ENCODE data around the gene SLC25A23. TPM values are rescaled to one million over a fixed set of nuclear protein-coding genes. Genes with fewer than 3 reads are reported as not detected.

Gene SLC25A23
- total RNA-seq, 2 donors from 2014 or later, result 7.8 to 7.9 TPM

DNA sequence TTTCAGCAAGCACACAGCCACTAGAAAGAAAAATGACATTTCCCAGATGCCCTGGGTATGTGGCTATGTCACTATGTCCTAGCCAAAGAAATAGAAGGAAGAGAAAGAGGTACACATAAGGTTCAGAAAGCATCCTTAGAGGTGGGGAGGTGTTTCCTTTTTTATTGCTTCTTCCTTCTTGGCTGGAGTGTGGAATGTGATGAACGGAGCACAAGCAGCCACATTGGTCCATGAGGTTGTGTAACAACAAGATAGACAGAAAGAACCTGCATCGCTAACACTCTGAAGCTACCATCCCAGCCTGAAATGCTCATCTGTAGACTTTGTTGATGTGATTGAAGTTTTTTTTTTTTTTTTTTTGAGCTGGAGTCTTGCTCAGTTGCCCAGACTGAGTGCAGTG, 6.7 kb downstream of the SLC25A23 start:
- H3K4me3 Mint-ChIP-seq, result no peak overlapping the region
- no peak for ATAC-seq (replicated peaks)
- no peaks in the 10 kb centered on the region for H3K4me1 Mint-ChIP-seq
- H3K27ac Mint-ChIP-seq, result no peak overlapping the region
- no peaks in the 10 kb centered on the region for H3K27me3 Mint-ChIP-seq
- no peaks in the 10 kb centered on the region for H3K9me3 Mint-ChIP-seq
- no peaks in the 10 kb centered on the region for H3K36me3 Mint-ChIP-seq (ENCODE audit: low read depth)

DNA sequence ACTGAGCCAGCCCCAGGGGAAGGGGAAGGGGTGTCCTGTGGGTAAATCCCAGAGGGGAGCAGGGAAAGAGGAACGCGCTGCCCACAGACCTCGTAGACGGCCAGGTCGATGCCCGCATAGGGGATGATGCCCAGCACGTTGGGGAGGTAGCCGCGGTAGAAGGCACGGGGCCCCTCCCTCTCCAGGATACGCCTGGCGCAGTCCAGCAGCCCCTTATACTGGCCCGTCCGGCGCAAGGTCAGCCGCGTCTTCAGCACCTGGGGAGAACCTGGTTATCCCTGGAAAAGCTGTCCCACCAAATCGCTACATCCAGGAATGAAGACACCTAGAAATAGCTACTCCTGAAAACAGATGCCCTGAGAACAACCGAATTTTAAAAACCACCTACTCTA, 7.4 kb downstream of the SLC25A23 start:
- no peaks in the 10 kb centered on the region for H3K9me3 Mint-ChIP-seq
- no peaks in the 10 kb centered on the region for H3K36me3 Mint-ChIP-seq (ENCODE audit: low read depth)
- H3K27me3 Mint-ChIP-seq, result no peaks in the 10 kb centered on the region
- H3K4me3 Mint-ChIP-seq, result no peak overlapping the region
- ATAC-seq (replicated peaks), result no peak
- H3K4me1 Mint-ChIP-seq, result no peaks in the 10 kb centered on the region
- H3K27ac Mint-ChIP-seq, result no peak overlapping the region

DNA sequence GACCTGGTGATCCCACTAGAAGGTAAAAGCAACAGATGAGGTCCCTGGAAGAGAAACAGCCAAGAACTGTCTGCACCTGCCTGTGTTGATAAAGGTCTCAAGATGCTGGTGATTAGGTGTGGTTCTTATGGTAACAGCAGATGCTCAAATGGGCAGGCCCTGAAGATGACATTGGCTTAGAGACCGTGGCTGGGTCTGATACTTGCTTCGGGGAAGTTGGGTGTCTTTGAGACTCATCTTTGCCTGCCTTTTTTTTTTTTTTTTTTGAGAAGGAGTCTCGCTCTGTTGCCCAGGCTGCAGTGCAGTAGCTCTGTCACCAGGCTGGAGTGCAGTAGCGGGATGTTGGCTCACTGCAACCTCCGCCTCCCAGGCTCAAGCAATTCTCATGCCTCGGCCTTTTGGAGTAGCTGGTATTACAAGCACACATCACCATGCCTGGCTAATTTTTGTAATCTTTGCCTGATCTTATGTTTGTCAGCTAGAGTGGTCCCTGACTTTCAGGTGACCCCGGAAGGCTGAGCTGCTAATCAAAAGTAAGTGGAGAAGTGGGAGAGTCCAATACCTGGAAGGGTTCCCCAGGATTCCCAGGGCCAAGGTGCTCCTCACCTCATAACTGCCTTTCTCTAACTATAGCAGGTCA, 7.9 kb downstream of the SLC25A23 start:
- no peaks in the 10 kb centered on the region for H3K9me3 Mint-ChIP-seq
- no peaks in the 10 kb centered on the region for H3K27me3 Mint-ChIP-seq
- H3K27ac Mint-ChIP-seq, result no peak overlapping the region
- no peak for ATAC-seq (replicated peaks)
- H3K36me3 Mint-ChIP-seq (ENCODE audit: low read depth), result no peaks in the 10 kb centered on the region
- no peaks in the 10 kb centered on the region for H3K4me1 Mint-ChIP-seq
- no peak overlapping the region for H3K4me3 Mint-ChIP-seq

DNA sequence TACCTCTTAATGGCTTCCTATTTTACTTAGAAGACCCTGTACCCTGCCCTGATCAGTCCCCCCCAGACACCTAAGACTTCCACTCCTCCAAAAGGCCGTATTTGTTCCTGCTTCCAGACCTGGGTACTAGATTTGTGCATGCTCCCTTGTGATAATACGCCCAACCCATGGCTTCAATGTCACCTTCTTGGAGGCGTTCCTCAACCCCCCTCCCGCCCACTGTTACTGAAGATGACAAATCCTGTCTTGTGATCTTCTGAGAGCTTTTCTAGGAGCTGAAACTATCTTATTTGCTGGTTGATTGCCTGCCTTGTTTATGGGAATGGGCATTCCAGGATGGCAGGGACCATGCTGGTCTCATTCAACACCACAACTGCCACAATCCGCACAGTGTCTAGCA, 9.4 kb downstream of the SLC25A23 start:
- Mint-ChIP-seq H3K36me3 (ENCODE audit: low read depth) (no peaks in the 10 kb centered on the region), H3K27ac (no peak overlapping the region), H3K4me1 (no peaks in the 10 kb centered on the region), H3K27me3 (no peaks in the 10 kb centered on the region), H3K4me3 (no peak overlapping the region), H3K9me3 (no peaks in the 10 kb centered on the region)
- ATAC-seq (replicated peaks), result no peak

DNA sequence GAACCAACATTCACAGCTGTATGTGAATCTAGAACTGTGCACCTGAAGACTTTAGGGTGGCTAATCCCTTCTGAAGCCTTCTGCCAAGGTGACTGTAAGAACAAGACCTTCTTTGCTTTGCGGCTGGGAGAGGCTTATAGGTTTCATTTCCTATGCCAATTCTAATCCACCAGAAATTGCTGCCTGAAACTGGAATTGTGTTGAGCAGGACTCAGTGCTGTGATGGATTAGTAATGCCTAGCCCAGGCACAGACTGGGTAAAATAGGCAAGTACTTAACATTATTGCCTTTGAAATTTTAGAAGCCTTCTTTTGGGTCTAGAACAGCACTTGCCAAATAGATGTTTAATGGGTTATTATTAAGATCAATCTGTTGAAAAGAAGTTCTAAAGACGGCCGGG, 11.5 kb downstream of the SLC25A23 start:
- Mint-ChIP-seq H3K4me1 (no peaks in the 10 kb centered on the region), H3K4me3 (no peak overlapping the region), H3K27ac (no peak overlapping the region), H3K36me3 (ENCODE audit: low read depth) (no peaks in the 10 kb centered on the region), H3K27me3 (no peaks in the 10 kb centered on the region), H3K9me3 (no peaks in the 10 kb centered on the region)
- no peak for ATAC-seq (replicated peaks)

DNA sequence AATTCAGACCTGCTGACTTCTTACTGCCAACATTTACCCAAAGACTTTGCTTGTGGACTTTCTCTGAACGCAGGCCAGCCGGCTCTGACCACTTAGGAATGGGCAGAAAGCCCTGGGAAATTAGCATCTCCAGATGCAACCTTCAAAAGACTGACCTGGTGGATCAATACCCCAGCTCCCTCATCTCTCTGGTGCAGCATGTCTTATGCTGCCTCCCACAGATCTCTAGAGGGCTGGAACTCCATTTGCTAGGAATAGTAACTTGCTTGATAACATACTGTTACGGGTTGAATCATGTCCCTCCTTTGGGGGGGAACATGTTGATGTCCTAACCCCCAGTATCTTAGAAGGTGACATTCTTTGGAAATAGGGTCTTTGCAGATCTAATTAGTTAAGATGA, 13.1 kb downstream of the SLC25A23 start:
- Mint-ChIP-seq H3K27me3 (no peaks in the 10 kb centered on the region), H3K36me3 (ENCODE audit: low read depth) (no peaks in the 10 kb centered on the region), H3K9me3 (no peaks in the 10 kb centered on the region), H3K4me3 (no peak overlapping the region), H3K27ac (peak overlapping the region; percentile 22), H3K4me1 (no peaks in the 10 kb centered on the region)
- ATAC-seq (replicated peaks), result no peak

DNA sequence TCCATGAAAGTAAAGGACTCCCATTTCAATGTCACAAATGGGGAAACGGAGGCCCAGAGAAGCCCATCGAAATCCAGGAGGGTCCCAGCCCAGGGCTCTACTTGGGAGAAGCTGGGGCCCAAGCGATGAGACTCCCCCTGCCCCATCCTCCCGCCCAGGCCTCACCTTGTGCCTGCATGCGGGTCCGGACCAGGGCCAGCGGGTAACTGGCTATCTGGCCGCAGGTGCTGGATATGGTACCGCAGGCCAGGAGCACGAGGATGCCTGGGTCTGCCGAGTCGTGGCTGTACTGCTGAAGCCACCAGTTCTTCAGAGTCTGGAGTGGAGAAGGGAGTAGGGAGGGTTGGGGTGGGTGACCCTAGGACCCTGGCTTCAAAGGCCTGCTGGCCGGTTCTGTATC, 15.6 kb downstream of the SLC25A23 start:
- no peaks in the 10 kb centered on the region for H3K36me3 Mint-ChIP-seq (ENCODE audit: low read depth)
- no peaks in the 10 kb centered on the region for H3K27me3 Mint-ChIP-seq
- H3K27ac Mint-ChIP-seq, result no peak overlapping the region
- H3K9me3 Mint-ChIP-seq, result no peaks in the 10 kb centered on the region
- no peak for ATAC-seq (replicated peaks)
- no peak overlapping the region for H3K4me3 Mint-ChIP-seq
- no peaks in the 10 kb centered on the region for H3K4me1 Mint-ChIP-seq

DNA sequence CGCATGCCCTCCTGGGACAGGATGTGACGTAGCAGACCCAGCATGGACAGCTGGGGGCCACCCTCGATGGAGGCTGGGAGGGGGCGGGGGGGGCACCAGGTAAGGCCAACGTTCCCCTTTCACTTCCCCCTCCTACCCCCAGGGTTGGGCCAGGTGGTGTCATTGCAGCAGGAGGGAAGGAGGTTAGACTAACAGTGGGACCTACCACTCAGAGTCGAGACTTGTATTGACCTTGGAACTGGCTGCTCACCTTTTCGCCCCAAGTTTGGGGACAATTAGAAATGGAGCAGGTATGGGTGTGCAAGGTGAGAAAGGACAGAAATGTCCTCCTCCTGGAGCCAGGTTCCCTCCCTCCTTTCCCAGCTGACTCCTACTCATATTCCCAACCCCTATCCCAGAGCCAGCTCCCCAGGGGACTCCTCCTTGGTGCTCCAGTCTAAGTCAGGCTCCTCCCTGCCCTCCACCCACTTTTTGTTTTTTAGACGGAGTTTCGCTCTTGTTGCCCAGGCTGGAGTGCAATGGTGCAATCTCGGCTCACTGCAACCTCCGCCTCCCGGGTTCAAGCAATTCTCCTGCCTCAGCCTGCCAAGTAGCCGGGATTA, 17.4 kb downstream of the SLC25A23 start:
- Mint-ChIP-seq H3K36me3 (ENCODE audit: low read depth) (no peaks in the 10 kb centered on the region), H3K4me3 (no peak overlapping the region), H3K4me1 (no peaks in the 10 kb centered on the region), H3K27me3 (no peaks in the 10 kb centered on the region), H3K9me3 (no peaks in the 10 kb centered on the region), H3K27ac (no peak overlapping the region)
- ATAC-seq (replicated peaks), result no peak

DNA sequence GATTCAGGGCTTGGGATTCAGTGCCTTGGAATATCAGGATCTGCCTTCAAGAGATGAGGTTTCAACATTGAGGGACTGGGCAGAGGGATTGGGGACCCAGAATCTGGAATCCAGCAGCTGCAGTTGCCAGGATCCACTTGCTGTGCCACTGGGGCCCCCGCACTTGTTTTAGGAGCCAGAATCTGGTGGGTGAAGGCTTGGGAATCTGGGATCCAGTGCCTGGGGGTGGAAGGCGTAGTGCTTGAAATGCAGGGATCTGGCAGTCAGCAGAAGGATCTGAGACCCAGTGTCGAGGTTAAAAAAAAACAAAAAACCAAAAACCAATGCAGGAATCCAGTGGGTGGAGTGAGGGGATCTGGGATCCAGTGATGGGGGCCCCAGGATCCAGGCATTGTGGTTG, 18.7 kb downstream of the SLC25A23 start:
- no peak for ATAC-seq (replicated peaks)
- Mint-ChIP-seq H3K27ac (peak overlapping the region; percentile 25), H3K4me1 (no peaks in the 10 kb centered on the region), H3K4me3 (no peak overlapping the region), H3K27me3 (no peaks in the 10 kb centered on the region), H3K36me3 (ENCODE audit: low read depth) (no peaks in the 10 kb centered on the region), H3K9me3 (no peaks in the 10 kb centered on the region)

DNA sequence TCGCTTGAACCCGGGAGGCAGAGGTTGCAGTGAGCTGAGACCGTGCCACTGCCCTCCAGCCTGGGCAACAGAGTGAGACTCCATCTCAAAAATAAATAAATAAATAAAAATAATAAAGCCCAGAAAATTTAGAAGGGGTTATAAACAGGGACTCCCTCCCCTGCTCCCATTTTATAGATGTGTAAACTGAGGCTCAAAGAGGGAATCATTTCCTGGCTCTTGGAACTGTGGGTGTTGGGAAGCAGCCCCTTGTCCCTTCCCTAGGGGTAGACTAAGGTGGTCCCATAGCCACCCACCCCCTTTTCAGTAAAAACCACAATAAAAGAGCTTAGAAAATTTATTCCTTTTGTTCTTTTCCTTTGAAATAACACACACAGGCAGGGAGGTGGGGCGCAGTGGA, 19.8 kb downstream of the SLC25A23 start:
- H3K4me1 Mint-ChIP-seq, result no peaks in the 10 kb centered on the region
- no peaks in the 10 kb centered on the region for H3K36me3 Mint-ChIP-seq (ENCODE audit: low read depth)
- no peak for ATAC-seq (replicated peaks)
- no peaks in the 10 kb centered on the region for H3K9me3 Mint-ChIP-seq
- no peak overlapping the region for H3K4me3 Mint-ChIP-seq
- no peaks in the 10 kb centered on the region for H3K27me3 Mint-ChIP-seq
- H3K27ac Mint-ChIP-seq, result no peak overlapping the region

DNA sequence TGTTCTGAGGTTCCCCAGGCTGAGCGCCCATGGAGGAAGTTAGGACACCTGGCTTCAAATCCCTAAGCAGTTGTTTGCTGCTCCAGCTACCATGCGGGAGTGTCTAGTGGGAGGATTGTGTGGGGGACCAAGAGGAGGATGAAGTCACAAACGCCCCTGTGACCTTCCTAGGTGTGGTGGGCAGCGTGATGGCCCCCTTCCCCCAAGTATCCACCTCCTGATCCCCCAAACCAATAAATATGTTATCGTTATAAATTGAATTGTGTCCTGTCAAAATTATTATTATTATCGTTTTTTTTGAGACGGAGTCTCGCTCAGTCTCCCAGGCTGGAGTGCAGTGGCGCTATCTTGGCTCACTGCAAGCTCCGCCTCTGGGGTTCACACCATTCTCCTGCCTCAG, 25.9 kb downstream of the SLC25A23 start, which contains the start of gene SLC25A41:
TSS of gene SLC25A41 (minus strand) at position 101 of the 400 bp plus-strand sequence. CDS start at position 31, 70 bp downstream.
- ATAC-seq (replicated peaks), result no peak
- Mint-ChIP-seq H3K4me3 (no peak within 1 kb of the TSS), H3K4me1 (no peaks in the 10 kb centered on the region), H3K27ac (no peak within 1 kb of the TSS), H3K27me3 (peaks cover 4% of the 10 kb centered on the region), H3K9me3 (no peaks in the 10 kb centered on the region), H3K36me3 (ENCODE audit: low read depth) (no peaks in the 10 kb centered on the region)

DNA sequence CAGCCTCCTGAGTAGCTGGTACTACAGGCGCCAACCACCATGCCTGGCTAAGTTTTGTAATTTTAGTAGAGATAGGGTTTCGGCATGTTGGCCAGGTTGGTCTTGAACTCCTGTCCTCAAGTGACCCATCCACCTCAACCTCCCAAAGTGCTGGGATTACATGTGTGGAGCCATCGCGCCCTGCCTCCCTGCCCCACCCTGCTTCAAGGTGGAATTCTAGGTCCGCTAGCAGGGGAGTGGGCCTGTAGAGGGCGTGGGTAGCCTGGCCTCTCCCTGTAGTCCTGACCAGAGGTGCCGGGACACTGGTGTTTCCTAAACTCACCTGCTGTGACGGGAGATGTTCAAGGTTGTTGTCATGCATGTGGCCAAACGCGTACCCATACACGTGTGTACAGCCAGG, 26.4 kb downstream of the SLC25A23 start:
- Mint-ChIP-seq H3K36me3 (ENCODE audit: low read depth) (no peaks in the 10 kb centered on the region), H3K4me1 (no peaks in the 10 kb centered on the region), H3K27me3 (peaks cover 4% of the 10 kb centered on the region), H3K27ac (no peak overlapping the region), H3K4me3 (no peak overlapping the region), H3K9me3 (no peaks in the 10 kb centered on the region)
- no peak for ATAC-seq (replicated peaks)

DNA sequence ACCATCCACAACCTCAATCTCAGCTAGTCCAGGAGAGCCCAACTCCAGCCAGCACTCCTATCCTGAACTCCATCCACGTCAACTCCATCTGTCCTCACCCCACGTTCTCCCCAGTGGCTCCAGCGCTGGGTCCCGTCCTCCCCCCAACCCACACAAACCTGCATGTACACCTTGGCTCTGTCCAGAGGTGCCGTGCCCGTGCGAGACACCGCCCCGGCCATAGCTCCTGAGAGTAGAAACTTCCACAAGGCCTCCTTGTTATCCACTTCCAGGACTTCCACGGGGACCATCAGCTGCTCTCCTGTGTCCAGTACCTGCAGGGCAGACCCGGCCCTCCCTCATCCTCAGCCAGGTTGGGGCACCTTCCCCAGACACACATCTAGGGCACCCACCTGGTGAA, 27.7 kb downstream of the SLC25A23 start:
- no peak overlapping the region for H3K4me3 Mint-ChIP-seq
- no peaks in the 10 kb centered on the region for H3K4me1 Mint-ChIP-seq
- H3K9me3 Mint-ChIP-seq, result no peaks in the 10 kb centered on the region
- H3K27me3 Mint-ChIP-seq, result peaks cover 4% of the 10 kb centered on the region
- H3K27ac Mint-ChIP-seq, result no peak overlapping the region
- H3K36me3 Mint-ChIP-seq (ENCODE audit: low read depth), result no peaks in the 10 kb centered on the region
- no peak for ATAC-seq (replicated peaks)

DNA sequence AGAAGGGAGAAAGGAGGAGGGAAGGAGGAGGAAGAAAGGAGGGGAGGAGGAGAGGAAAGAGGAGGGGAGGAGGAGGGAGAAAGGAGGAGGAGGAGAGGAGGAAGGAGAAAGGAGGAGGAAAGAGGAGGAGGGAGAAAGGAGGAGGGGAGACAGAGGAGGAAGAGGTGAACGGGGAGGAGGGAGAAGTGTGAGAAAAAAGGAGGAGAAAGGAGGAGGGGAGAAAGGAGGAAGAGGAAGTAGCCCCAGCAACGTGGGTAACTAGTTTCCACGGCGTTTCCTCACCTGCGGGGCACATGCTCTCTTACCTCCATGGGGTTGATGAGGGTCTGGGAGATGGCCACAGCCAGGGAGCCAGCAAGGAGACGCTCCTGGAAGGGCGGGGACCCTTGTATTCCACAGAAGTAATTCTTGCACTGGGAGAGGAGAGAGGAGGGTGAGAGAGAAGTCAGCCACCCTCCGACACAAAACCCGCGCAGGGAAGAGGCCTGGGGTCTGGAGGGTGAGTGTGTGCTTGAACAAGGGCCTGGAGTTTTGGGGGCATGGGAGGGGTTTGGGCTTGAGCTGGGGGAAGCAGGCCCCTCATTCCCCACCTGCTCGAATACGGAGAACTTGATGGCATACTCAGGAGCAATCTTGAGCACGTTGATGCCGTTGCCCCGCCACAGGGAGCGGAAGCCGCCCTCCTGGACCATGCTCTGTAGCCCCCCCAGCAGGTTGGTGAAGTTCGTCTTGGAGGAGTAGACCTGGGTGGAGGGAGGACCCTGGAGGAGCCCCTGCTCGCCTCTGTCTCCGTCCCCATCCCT, 30.0 kb downstream of the SLC25A23 start:
- Mint-ChIP-seq H3K27ac (no peak overlapping the region), H3K4me3 (no peak overlapping the region)

More for the DNA sequence above, 30.0 kb downstream of the SLC25A23 start:
- no peak for ATAC-seq (replicated peaks)
- H3K27me3 Mint-ChIP-seq, result peaks cover 4% of the 10 kb centered on the region
- no peaks in the 10 kb centered on the region for H3K4me1 Mint-ChIP-seq
- no peaks in the 10 kb centered on the region for H3K36me3 Mint-ChIP-seq (ENCODE audit: low read depth)
- H3K9me3 Mint-ChIP-seq, result no peaks in the 10 kb centered on the region

Measured in activated T-helper 17 cell treated with anti-CD3 and anti-CD28 coated beads, Interleukin-2, amount 50 U/mL, for 72 hours (primary cell).